GM18909 (cell line): ENCODE results near the gene LAMC3.

Experiments used
- ATAC-seq: cut with Tn5 transposase; IDR thresholded peaks from one replicate; pipeline ENCODE4 v1.9.1; 2021; ENCODE audit warnings: mild to moderate bottlenecking; ENCODE audit not compliant: unreplicated experiment, poor library complexity

The LAMC3 gene

GRCh38 chr9:131008909-131009618 is at the start of gene LAMC3:
Gene LAMC3 (plus strand): TSS chr9:131009174. CDS start chr9:131009215, 41 bp downstream.
- no peak for ATAC-seq

DNA sequence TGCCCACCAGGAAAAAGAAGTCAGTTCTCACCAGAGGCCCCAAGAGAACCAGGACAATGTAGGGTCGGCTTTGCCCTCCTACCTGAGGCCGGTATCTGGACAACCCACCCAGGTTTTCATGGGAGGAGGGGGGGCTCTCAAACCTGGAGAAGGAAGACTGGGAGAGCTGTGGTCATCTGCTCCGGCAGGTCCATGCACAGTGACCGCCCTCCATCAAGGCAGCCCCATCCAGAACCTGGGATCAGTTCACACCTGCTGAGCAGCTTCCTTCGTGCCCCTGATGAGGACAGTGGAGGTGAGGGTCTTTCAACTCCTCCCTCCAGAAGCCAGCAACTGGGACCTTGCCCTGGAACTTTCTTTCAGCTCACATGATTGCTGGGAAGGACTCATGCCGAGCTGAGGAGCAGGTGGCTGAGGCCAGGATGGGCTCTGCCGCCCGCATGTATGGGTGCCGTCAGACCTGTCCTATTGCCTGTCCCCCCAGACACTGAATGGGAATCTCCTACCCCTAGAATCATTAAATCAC is 49.1 kb upstream of the LAMC3 start:
- no peak for ATAC-seq

DNA sequence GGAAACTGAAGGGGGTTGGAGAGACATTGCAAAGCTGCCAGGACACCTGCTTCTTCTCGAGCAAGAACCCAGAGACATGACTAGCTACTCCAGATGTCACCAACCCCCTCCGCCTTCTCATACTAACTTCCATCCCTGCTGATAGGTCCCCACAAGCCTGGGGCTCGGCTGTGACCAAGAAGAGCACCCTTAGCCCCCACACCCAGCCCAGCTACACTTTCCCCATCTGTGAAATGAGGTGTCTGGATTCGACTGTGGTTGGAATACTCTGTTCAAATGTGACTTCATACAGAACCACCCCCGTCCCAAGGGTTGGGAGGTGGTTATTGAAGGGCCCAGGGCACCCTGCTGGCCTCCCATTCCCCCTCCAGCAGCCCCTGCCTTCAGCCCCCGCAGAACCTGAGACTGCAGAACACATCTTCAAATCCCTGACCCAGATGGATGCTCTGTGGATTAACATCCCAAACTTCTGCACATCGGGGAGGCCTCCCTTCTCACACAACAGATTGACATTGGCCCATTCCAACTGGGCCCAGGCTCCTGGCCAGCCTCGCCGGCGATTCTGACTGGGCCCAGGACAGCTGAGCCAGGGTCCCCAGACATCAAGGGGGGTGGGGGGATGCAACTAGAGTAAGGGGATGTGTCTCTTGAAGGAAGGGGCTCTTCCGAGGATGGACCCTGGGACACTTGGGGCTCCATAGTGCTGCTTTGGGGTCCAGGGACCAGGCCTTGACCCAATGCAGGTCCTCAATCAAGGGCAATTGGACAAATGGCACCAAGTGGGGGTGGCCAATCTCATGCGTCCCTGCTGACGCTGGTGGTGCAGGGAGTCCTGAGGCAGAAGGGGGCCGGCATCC is 48.2 kb upstream of the LAMC3 start:
- ATAC-seq: no peak

- ATAC-seq: no peak
These were observed 47.3 kb upstream of the LAMC3 start for GRCh38 chr9:130961511-130962300.

GRCh38 chr9:130962418-130963316 is 46.3 kb upstream of the LAMC3 start:
- ATAC-seq: no peak

- ATAC-seq: no peak
These were observed 45.6 kb upstream of the LAMC3 start for GRCh38 chr9:130963337-130963908.

- ATAC-seq: no peak
These were observed 45.1 kb upstream of the LAMC3 start for GRCh38 chr9:130963916-130964315.

- no peak for ATAC-seq
These were observed 43.3 kb upstream of the LAMC3 start for GRCh38 chr9:130965680-130966079.

DNA sequence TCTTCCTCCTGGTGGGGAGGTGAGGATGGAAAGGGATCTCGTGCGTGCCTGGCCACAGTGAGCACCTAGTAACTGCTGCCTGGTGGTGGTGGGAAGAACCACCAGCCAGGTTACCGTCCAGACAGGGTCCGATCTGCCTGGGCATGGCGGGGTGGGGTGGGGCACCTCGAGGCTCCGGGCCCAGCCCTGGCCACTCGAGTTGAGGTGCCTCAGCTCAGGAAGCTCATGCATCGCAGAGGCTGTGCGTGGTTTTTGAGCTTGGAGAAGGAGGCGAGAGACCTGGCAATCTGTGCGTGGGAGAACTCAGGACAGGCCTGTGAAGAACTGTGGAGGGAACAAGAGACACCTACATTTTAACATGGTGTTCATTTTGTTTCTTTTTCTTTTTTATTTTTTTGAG is 38.9 kb upstream of the LAMC3 start:
- ATAC-seq: no peak

DNA sequence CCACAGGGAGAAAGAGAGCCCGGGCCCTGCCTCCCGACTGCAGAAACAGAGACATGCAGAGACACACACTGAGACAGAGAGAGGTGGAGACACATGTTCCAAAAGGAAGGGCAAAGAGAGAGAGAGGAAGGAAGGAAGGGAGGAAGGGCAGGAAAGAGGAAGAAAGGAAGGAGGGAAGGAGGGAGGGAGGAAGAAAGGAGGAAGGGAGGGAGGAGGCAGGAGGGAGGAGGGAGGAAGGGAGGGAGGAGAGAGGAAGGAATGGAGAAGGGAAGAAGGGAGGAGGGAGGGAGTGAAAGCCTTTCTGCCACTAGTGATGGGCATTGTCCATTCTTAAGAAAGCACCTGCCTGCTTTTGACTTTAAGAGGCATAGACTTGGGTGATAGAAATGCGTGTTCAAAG is 38.1 kb upstream of the LAMC3 start:
- no peak for ATAC-seq

DNA sequence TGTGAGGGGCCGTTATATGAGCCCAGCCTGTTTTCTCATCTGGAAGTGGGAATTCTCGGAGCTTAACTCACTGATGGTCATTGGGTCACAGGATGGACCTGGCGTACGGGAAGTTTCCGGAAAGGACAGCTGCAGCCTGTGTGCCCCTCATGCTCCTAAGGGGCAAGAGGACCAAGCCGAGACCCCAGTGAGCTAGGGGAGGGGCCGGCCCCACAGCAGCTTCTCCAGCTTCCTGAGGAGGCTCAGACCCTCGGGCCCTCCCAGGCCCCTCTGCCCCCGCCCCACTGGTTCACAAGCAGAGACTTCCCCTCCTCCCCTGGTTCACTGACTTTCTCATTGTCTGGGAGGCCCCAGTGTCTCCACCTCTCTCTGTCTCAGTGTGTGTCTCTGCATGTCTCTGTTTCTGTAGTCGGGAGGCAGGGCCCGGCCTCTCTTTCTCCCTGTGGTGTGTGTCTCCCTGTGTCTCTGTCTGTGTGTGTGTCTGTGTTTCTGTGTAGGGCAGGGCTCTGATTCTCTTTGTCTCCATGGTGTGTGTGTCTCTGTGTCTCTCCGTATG is 37.6 kb upstream of the LAMC3 start:
- no peak for ATAC-seq

GRCh38 chr9:130972277-130972956 is 36.6 kb upstream of the LAMC3 start:
- ATAC-seq: no peak

- ATAC-seq: no peak
These were observed 35.9 kb upstream of the LAMC3 start for GRCh38 chr9:130972957-130973685.

- no peak for ATAC-seq
These were observed 35.2 kb upstream of the LAMC3 start for GRCh38 chr9:130973686-130974281.

DNA sequence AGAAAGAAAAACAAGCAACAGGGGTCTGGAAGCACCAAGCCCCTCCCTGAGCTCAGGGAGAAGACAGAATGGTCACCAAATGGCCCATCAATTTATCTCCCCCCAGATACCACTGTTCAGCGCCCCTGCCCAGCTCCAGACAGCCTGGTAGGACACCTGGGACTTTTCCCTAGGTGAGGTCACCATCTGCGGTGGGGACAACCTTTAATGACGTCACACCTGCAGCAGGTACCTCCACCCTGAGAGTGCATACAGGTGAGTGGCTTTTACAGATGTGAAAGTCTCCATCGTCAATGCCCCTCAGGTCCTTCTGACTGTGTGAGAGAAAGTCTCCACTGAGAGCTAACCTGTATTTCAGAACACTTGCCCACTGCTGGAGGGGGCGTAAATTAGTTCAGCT is 34.3 kb upstream of the LAMC3 start:
- no peak for ATAC-seq

DNA sequence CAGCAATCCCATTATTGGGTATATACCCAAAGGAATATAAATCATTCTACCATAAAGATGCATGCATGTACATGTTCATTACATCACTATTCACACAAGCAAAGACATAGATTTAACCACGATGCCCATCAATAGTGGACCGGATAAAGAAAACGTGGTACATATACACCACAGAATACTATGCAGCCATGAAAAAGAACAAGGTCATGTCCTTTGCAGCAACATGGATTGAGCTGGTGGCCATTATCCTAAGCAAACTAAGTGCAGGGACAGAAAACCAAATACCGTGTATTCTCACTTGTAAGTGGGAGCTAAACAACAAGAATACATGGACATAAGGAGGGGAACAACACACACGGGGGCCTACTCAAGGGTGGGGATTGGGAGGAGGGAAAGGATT is 33.8 kb upstream of the LAMC3 start:
- no peak for ATAC-seq
